HL-60/S4 treated with retinoic acid at 250 ng/mL for 4 days and 3 days (cell line): ENCODE measurements around the gene PSMC1.

ENCODE experiments used
- in situ Hi-C: fragments of 300-500 bp; cut with MboI; formaldehyde crosslinking; loops from 2 replicates; pipeline ENCODE4 v1.7.0; 2022; ENCODE audit warnings: low sequenced_read_pairs

The PSMC1 gene

GRCh38 chr14:90275458-90275814 is 19.1 kb downstream of the PSMC1 start:
- in situ Hi-C loops: no loop called here

GRCh38 chr14:90275820-90276219 is 19.5 kb downstream of the PSMC1 start:
- in situ Hi-C loops: no loop called here

DNA sequence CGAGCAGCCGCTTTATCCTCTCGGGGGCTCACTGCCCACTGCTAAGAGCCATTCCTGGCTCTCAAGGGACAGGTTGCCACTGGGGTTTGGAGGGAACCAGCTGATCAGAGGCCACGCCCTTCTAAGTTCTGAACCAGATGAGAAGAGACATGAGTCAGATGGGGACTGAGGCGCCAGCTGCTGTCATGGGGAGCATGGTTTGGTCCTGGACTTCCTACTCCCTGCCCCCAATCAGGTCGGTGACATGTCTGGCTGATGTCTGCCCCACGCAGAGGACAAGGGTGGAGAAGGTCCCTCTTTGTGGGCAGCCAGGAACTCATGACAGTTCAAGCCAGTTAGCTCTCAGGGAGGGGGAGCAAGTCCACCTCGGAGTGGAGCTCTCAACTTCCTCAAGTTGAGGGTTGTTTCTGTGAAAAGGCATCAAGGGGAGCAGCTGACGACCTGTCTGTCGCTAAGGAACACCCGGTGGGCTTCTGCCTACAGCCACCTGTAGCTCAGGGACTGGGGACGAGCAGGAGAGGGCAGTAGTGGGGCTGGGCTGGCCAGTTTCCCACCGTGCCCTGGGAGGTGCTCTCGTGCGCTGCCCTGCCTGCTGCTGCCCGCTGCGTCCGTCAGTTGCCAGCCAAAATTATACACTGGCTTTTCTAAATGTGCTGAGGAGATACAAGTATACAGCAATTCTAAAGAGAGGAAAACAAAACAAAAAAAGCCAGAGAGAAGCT is 20.5 kb downstream of the PSMC1 start:
- in situ Hi-C loops: no loop called here

- in situ Hi-C loops: no loop called here
Observed at GRCh38 chr14:90277581-90278198, 21.3 kb downstream of the PSMC1 start.

DNA sequence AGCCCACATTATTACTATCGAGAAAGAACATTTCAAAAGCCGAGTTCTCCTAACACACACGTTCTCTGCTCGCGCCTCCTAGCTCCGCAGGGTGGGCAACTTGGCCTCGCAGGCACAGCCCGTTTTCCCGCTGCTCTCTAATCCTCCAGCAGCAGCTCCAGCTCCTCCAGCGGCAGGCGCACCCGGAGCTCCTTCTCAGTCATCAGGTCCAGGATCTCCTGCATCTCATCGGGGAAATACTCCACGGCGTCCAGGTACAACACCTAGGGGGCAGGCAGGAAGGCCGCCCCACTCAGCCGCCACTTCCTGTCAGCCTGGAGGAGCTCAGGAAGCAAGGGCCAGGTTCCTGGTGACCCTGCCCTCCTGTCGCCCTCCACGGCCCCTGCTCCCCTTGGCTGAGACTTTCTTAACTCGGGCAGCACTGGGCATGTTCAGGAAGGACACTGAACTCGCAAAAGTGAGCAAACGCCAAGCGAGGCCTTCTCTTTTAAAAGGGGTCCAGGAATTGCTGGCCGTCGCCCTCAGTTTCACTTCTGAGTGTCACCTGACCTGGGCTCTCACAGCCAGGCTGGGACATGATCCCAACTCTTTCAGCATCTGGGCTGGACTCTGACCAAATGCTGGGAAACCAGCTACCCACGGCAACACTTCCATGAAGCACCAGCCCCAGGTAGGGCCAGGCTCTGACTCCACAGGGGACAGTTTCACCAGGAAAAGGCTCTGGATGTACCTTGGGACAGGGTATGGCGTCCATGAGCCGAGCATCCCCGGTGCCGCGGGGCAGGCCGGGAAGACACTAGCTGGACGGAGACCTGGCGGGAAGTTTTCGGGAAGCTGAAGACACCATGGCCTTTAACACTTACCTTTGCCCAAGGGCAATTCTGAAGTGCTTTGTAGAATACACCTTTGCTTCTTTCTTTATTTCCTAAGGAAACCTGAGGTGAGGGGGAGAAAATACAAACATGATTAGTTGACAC is 22.1 kb downstream of the PSMC1 start:
- in situ Hi-C loops: no loop called here

GRCh38 chr14:90280096-90280495 is 23.7 kb downstream of the PSMC1 start:
- in situ Hi-C loops: no loop called here

GRCh38 chr14:90281261-90281660 is 24.9 kb downstream of the PSMC1 start:
- in situ Hi-C loops: no loop called here

DNA sequence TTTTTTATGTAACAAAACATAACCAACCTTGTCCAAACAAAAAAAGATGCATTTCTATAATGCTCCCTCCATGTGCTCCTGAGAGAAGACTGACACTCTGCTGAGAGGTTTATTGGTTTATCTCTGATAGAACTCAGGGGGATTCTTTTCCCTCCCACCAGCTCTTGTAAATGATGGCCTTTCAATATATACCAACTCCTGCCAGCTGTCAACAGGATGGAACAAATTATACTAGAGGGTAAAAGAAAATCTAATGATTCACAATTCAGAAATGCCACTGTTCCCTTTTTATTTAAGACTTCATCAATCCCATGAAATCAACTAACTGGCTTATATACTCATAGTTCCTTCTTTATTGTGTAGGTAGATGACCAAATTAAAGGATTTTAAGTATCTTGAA is 25.4 kb downstream of the PSMC1 start:
- in situ Hi-C loops: no loop called here

DNA sequence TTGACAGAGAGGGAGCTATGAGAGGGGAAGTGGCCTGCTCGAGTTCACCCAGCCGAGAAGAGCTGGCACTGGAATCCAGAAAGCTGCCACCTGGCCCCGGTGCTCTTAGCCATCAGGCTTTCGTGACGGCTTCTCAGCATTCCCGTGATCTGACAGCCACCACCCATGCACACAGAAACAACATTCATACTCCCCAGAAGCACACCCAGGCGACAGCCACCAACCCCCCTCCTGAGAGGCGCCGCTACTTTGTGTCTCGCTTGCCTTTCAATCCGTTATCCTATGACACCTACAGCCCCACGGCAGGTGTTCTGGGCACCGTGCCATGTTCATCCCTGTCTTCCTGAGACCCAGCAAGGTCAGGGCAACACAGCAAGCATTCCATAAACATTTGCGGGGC is 31.4 kb downstream of the PSMC1 start:
- in situ Hi-C loops: no loop called here

DNA sequence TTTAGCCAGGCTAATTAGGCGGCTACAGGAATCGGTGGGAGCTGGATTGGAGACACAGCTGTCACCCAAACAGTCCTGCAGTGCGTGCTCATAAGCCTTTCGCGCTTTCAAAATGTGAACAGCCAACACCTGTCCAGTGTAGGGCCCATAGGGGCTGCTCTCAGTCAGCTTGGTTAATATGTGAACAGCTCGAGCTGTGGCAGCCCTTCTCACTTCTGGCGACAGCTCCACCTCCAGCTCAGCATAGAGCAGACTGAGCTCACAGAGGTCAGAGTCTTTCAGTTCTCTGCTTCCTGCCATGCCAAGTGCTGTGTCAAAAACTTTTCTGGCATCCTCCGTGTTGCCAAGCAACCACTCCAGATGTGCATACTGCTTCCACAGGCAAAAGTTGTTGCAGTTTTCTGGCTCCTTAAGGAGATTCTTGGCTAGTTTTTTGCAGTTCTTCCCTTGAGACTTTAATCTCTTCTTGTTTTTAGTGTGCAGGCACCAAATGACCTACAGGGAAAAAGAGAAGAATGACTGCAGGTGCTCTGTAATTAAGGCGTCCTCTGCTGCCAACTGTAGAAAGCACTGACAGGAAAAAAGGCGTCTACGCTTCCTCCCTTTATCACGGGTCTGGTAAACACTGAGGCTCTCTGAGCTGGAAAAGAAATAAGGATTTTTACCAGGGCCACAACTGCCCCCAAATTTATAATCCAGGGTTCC is 32.5 kb downstream of the PSMC1 start:
- in situ Hi-C loops: no loop called here

DNA sequence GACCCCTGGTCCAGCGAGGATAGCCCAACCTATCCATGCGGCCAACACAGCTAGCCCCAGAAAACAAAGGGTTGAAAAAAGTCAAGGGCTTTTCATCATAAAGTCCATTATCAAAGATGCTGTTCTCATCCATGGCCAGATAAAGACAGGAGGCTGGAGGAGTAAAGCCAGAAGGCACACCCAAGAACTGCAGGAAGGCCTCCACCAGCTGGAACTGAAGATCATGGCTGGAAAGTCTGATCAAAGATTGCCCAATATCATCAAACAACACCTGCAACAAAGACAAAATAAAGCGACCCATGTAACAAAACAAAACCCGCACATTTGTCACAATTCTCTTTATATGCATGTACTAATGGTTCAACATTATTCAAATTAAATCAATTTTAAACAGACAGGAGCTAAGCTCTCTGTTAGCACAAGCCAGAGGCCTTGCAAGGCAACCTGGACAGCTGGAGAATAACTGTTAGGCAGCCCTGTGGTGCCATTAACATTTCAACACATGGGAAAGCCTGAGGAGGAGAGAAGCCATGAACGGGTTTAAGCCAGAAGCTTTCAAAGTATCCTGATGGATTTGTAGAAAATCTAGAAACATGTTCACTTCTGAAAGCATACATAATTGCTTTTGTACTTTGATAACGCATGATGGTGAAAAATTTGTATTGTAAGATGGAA is 34.1 kb downstream of the PSMC1 start:
- in situ Hi-C loops: no loop called here

DNA sequence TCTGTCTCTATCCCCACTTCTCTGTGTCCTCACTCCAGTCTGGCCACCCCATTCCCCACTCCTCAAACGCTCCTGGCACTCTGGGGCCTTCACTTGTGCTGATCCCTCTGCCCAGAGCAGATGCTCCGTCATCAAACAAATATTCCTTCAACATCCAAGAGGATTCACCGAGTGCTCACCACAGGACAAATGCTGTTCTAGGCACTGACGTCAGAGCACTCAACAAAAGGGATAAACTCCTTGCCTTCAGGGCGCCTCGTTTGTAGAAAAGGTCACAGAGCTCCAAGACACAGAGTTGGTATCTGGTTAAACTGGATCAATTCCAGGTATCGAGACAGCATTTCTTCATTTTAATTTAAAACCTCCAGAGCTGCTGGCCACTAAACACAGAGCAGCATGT is 35.3 kb downstream of the PSMC1 start:
- in situ Hi-C loops: no loop called here

GRCh38 chr14:90293766-90294730 is 37.7 kb downstream of the PSMC1 start:
- in situ Hi-C loops: no loop called here

DNA sequence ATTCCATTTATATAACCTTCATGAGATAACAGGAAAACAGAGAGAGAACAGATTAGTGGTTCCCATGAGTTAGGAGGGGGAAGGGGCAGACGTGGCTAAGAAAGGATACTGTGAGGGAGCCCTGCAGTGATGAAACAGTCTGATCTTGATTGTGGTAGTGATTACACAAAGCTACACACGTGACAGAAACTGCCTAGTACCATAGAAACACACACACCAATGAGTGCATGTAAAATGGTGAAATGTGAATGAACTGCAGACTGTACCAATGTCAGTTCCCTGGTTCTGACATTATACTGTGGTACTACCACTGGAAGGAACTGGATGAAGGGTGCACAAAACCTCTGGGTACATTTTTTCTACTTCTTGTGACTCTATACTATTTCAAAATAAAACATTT is 38.5 kb downstream of the PSMC1 start:
- in situ Hi-C loops: no loop called here

DNA sequence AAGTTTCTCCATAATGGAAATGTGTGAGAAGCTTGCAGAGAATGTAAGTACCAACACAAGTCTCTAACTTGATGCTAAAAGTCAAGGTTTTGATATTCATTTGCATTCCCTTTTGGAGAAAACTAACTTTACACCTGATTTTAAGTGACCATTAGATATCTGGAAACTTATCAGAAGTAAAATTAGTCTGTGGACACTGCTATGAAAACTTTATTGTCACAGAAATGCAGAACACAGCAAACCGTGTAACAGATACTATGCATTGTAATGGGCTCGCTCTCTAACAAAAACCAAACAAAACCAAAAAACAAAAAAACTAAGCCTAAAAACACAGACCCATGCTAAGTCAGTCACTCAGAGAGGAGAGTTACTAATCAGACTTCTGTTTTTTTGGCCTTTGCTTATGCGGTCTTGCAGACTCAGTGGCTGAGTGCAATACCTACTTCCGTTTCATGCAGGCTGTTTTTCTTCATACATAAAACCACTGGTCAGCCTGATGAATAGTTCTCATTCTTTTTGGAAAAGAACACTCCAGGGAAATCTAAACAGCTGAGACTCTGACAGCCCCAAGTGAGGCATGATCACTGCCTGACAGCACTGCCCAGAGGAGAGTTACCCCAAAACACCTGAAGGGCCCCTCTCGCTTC is 39.6 kb downstream of the PSMC1 start:
- in situ Hi-C loops: no loop called here

- in situ Hi-C loops: no loop called here
Observed at GRCh38 chr14:90296641-90297040, 40.3 kb downstream of the PSMC1 start.

DNA sequence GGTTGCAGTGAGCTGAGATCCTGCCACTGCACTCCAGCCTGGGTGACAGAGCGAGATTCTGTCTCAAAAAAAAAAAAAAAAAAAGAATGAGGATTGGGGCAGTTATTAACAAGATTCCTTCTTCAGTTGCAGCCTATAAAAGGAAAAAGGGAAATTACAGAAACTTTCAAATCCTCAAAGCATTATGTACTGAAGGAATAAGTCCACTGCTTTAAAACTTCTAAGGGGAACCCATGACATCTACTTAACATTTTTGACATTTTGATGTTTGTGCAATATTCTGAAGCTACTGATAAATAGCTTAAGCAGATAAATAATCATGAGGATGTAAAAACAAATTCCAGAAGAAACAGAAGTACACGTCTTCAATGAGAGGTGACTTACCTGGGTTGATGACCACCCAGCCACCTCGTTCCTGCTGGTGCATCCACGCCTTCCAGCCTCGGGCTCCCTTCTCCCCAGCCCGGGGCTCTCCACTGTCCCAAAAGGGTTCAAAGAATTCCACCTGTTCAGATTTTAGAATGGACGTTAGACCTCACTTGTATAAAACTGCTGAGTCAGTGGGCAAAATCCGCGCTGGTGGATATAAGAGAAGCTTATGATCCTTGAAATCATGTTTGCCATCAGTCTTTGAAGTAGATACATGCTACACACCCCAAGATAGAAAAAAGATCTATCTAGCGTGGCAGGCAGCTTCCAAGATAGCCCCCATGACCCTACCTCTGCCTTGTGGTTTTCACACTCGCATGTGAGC is 41.7 kb downstream of the PSMC1 start:
- in situ Hi-C loops: no loop called here

DNA sequence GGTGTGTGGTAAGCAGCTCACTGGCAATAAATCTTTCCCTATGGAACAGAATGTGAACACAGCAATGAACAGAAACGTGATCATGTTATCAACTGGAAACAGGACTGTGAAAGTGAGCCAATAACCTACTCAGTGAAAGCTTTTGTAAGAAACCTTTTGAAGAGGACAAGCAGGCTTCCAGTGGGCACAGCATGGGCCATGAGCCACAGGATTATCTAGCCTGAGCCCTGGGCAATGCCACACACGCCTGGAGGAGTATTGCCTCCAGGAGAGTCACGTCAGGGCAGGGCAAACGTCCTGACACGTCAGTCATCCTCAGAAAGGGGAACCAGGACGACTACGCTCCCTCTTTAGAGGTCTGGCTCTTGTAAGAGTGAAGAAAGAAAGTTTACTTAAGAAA is 43.1 kb downstream of the PSMC1 start:
- in situ Hi-C loops: no loop called here
